HG02870 (cell line): Measurements from ENCODE around the gene BCAM.
"Not testable (repeated sequence)": the region's sequence is repeated elsewhere in the genome, so short reads cannot be mapped to it uniquely, and the experiment has no call there.

ENCODE experiments used
- ATAC-seq: cut with Tn5 transposase; IDR thresholded peaks from one replicate; pipeline ENCODE4 v1.9.1; 2021; ENCODE audit warnings: mild to moderate bottlenecking, moderate library complexity; ENCODE audit not compliant: unreplicated experiment

The BCAM gene

DNA sequence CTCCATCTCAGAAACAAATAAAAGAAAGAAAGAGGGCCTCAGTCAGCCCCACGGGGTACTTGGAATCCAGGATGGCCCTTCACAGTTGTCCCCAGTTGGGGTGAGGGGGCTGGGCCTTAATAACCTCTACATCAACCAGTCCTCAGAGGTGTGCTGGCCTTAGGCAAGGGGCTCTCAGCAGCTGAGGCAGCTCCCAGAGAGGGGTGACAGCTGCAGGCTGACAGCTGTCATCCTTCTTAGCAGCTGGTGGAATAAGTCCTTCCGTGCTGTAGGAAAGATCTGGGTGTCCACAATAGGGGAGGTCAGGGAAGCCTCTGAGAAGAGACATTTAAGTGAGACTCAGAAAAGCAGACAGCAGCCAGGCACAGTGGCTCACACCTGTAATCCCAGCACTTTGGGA lies 7.4 kb downstream of the BCAM start:
- no peak for ATAC-seq

DNA sequence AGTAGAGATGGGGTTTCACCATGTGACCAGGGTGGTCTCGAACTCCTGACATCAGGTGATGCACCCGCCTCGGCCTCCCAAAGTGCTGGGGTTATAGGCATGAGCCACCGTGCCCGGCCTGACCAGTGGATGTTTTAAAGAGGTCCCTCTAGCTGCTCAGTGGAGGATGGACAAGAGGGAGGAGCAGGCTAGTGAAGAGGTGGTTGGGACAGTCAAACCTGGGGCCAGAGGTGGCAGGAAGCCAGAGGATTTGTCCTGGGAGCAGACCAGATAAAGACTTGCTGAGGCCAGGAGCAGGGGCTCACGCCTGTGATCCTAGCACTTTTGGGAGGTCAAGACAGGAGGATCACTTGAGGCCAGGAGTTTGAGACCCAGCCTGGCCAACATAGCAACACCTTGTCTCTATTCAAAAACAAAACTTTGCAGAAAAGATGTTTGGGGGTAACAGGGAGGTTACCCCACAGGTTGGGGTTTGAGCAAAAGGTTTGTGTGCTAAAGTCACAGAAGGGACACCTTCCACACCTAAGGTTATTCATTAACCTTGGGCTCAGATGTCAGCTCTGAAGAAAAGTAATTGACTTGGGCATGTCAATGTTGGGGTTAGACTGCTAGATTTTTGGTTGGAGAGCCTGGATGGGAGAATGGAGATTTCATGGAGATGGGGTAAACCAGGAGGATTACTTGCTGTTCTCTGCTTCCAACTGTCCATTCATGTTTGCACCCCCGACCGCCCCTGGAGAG lies 9.0 kb downstream of the BCAM start:
- ATAC-seq, result no peak

DNA sequence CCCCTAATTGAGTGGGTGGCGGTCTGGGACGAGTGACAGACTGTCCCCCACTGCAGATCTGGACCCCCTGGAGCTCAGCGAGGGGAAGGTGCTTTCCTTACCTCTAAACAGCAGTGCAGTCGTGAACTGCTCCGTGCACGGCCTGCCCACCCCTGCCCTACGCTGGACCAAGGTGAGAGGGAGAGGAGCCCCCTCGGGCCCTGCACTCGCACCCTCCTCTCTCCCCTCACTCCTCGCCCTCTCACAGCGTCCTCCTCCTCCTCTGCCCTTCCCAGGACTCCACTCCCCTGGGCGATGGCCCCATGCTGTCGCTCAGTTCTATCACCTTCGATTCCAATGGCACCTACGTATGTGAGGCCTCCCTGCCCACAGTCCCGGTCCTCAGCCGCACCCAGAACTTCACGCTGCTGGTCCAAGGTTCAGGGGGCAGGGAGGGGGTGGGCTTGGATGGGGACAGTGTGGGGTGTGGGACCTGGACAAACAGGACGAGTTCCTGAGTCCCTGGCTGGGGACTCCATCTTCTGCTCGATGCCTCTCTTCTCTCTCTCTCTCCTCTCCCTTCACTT lies 9.6 kb downstream of the BCAM start:
- ATAC-seq, result no peak

- no peak for ATAC-seq
These were observed 10.4 kb downstream of the BCAM start for GRCh38 chr19:44819246-44819832.

GRCh38 chr19:44820648-44821609 lies 12.0 kb downstream of the BCAM start:
- ATAC-seq, result no peak

DNA sequence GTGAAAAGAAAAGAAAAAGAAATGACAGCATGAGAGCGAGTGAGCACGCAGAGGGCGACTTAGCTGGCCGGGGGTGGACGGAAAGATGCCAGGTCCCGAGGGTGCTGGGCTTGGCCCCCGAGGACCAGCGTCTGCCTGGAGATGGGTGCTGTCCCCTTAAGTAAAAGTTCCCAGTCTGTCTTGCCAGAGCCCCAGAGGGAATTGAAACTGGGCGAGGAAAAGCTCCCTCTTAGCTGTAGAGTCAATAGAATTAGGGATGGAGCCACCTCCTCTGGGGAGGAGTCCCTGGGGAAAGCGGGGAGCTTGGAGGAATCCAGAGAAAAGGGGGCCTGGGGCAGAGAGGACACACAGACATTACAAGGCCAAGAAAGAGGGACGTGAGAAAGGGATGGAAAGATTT lies 13.3 kb downstream of the BCAM start:
- ATAC-seq, result no peak

DNA sequence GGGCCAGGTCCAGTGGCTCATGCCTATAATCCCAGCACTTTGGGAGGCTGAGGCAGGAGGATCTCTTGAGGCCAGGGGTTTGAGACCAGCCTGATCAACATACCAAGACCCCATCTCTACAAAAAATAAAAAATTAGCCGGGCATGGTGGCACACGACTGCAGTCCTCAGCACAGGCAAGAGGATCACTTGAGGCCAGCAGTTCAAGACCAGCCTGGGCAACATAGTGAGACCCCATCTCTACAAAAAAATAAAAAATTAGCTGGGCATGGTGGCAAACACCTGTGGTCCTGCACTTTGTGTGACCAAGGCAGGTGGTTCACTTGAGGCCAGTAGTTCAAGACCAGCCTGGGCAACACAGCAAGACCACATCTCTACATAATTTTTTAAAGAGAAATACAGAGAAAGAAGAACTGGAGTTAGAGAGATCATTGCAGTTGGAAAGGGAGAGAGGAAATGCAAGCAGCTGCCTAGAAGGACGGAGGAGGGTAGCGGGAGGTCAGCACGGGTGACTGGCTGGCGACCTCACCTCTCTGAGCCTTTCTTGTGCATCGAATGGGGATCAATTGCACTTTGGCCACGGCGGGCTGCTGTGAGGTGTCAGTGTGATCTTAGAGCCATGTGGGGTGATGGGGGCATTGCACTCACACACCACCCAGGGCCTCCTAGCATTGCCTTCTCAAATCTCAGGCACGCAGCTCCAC lies 13.9 kb downstream of the BCAM start:
- ATAC-seq, result no peak

GRCh38 chr19:44823373-44823698 lies 14.4 kb downstream of the BCAM start:
- ATAC-seq, result no peak

GRCh38 chr19:44824761-44825160 lies 15.9 kb downstream of the BCAM start:
- ATAC-seq, result no peak

DNA sequence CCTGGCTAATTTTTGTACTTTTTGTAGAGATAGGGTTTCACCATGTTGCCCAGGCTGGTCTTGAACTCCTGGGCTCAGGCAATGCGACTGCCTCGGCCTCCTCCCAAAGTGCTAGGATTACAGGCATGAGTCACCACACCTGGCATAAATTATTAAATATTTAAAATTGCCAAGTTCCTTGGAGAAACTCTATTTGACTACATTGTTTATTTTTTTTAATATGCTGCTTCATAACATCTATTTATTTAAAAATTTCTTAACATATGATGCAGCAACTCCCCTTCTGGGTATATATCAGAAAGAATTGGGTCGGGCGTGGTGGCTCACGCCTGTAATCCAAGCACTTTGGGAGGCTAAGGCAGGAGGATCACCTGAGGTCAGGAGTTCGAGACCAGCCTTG lies 24.0 kb downstream of the BCAM start:
- not testable (repeated sequence) for ATAC-seq

GRCh38 chr19:44834399-44834798 lies 25.5 kb downstream of the BCAM start:
- not testable (repeated sequence) for ATAC-seq

- no peak for ATAC-seq
These were observed 30.4 kb downstream of the BCAM start for GRCh38 chr19:44839276-44839675.

DNA sequence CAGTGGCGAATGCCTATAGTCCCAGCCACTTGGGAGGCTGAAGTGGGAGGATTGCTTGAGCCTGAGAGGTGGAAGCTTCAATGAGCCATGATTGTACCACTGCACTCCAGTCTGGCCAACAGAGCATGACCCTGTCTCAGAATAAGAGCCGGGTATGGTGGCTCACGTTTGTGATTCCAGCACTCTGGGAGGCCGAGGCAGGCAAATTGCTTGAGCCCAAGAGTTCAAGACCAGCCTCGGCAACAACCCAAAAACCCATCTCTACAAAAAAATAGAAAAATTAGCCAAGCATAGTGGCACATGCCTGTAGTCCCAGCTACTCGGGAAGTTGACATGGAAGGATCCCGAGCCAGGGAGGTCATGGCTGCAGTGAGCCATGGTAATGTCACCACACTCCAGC lies 31.9 kb downstream of the BCAM start:
- no peak for ATAC-seq

DNA sequence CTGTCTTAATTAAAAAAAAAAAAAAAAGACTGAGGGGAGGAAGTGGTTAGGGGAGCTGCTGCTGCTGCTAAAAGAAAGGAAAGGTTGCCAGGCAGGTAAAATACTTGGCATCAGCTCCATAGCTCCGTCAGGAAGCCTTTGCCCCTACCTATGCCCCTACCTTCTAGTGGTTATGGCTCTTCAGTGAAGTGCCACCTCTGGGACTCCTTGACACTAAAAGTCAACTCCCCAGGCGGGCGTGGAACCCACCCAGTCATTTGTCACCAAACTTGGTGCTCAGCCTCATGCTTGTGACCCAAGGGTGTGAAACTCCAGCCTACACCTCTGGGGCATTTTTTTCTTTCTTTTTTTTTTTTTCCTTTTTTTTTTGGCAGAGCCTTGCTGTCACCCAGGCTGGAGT lies 32.3 kb downstream of the BCAM start:
- ATAC-seq, result no peak

DNA sequence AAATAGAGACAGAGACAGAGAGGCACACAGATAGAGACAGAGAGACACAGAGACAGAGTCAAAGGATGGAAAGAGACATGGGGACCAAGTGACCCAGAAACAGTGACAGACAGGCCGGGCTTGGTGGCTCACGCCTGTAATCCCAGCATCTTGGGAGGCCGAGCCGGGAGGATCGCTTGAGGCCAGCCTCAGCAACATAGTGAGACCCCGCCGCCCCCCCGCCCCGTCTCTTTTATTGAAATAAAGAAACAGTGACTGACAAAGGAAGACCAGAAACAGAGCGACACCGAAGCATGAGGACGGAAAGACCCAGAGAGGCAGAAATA lies 36.3 kb downstream of the BCAM start:
- no peak for ATAC-seq

DNA sequence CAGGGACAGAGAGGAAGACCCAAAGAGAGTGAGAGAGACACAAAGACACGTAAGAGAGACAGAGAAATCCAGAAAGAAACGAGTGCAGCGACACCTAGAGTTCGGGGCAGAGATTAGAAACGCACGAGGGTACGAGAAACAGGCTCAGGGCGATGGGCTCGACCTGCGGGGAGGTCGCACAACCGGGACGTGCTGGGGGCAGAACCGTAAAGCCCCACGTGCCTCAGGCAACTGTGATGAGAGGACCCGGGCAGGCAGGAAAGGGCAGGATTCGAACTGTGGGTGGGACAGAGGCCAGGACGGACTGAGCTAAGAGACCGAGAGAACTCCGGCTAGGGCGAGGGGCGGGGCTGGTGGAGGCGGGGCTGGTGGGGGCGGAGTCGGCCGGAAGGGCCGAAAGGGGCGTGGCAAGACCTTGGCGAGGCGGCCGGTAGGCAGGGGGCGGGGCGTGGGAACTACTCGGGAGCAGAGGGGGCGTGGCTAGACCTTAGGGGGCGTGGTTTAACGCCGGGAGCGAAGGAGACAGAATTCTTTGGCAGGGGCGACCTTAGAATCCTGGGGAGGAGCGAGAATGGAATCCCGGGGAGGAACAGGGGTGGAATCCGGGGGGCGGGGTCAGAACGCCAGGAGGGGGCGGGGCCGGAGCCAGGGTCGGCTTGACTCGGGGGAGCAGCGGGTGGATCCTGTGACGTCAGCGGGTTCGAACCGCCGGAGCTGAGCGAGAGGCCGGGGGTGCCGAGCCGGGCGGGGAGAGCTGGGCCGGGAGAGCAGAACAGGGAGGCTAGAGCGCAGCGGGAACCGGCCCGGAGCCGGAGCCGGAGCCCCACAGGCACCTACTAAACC lies 36.9 kb downstream of the BCAM start, which contains the start of gene NECTIN2:
Gene NECTIN2, plus strand, starts transcription at position 686 of the 843 bp plus-strand sequence. CDS start 229 bp downstream, outside the sequence.
- no peak for ATAC-seq

DNA sequence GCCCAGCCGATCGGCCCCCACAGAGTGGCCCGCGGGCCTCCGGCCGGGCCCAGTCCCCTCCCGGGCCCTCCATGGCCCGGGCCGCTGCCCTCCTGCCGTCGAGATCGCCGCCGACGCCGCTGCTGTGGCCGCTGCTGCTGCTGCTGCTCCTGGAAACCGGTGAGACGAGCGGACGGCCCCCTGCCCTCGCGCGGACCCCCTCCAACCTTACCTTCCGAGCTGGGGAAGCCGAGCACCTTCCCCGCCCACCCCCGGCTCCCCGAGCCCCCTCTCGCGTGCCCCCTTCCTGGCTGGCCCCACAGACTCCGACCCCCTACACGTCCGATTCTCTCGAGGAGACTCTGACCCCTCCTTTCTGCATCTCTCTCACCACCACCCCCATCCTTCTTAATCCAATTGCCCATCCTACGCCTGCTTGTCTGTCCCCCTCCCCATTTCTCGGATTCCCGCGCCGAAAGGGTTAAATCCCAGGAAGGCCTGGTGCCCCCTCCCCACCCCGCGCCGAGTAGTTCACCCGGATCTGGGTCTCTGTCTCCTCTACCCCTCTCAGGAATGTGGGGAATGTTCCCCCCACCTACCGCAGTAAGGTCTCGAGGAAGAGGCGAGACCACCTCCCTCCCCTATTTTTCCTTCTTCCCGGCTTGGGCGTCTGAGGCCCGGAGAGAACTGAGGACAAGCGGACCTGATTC lies 37.7 kb downstream of the BCAM start:
- ATAC-seq, result no peak

GRCh38 chr19:44847144-44848035 lies 38.5 kb downstream of the BCAM start:
- no peak for ATAC-seq
